Measurements from ENCODE around the gene SDHA.

DNA sequence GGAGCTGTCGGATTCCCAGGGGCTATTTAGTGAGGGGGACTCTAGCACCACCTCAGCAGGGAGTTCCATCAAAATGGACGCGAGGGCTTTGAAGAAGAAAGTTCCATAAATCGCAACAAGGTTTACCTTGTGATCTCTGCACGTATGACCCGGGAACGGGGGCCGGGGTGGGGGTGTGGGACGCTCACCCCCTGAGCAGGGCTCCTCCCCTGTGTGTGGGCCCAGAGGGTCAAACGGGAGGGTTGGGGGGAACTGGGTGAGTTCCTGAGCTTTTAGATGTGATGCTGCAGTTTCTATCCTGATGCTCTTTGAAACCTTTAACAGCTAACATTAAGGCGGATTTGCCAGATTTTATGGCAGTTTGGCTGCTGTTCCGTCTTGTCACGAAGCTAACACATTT lies 45.7 kb upstream of the SDHA start:
- TF ChIP-seq, protein P1, sequence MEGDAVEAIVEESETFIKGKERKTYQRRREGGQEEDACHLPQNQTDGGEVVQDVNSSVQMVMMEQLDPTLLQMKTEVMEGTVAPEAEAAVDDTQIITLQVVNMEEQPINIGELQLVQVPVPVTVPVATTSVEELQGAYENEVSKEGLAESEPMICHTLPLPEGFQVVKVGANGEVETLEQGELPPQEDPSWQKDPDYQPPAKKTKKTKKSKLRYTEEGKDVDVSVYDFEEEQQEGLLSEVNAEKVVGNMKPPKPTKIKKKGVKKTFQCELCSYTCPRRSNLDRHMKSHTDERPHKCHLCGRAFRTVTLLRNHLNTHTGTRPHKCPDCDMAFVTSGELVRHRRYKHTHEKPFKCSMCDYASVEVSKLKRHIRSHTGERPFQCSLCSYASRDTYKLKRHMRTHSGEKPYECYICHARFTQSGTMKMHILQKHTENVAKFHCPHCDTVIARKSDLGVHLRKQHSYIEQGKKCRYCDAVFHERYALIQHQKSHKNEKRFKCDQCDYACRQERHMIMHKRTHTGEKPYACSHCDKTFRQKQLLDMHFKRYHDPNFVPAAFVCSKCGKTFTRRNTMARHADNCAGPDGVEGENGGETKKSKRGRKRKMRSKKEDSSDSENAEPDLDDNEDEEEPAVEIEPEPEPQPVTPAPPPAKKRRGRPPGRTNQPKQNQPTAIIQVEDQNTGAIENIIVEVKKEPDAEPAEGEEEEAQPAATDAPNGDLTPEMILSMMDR (optimal IDR thresholded peaks at IDR 0.05 in 1 of 3, IDR thresholded peaks at IDR 0.05 in 1 of 3, conservative IDR thresholded peaks at IDR 0.05 in 1 of 3; ENCODE audit: extremely low read depth in 1 of 3, insufficient read depth in 2 of 3, low read length in 3 of 3) = no peak
- no peak for TF ChIP-seq EZH2 (IDR thresholded peaks at IDR 0.05; ENCODE audit: low read length)
